UCSD-AML1 (cell line): ENCODE measurements around the gene SYTL3.

Experiments used
- DNase-seq: peaks from one replicate; lab custom pipeline; 2025; ENCODE audit not compliant: unreplicated experiment; lab: John Stamatoyannopoulos, UW

SYTL3 gene

DNA sequence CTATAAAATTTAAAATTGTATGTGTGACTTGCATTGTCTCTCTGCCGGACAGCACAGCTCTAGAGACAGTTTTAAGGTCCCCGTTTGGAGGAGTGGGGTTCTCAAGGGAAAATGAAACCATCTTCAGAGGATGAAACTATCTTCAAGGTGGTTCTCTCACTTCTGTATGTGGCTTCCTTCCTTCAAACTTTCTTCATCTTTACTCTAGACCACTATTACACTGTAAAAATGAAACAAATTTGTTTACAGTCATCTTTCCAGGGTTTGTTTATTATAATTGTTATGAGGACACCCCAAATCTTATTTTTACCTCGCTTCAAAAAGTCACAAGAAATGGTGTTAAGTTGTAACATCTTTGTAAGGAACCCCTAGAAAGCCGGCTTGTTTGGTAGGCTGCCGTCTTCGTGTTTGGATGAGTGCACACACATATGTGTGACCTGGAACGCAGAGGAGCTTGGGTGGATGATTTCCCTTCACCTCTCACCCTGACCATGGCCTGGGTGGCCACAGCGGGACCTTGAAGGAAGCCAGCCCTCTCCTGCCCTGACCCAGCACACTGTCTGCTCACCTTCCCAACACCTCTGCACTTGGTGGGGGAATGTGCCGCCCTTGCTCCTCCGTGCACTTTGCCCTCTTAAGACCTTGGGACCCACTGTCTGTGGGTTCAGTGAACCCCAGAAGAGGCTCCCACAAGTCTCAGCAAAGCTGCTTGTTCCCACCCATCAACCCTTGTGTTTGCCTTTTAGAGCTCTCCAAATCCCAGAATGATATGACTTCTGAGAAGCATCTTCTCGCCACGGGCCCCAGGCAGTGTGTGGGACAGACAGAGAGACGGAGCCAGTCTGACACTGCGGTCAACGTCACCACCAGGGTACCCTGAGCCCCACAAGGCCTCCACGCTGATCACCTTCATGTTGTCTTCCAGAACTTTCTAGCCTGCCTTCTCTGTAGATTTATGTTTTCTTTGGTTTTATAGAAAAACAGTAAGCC is 67.8 kb downstream of the SYTL3 start:
- no peak for DNase-seq

DNA sequence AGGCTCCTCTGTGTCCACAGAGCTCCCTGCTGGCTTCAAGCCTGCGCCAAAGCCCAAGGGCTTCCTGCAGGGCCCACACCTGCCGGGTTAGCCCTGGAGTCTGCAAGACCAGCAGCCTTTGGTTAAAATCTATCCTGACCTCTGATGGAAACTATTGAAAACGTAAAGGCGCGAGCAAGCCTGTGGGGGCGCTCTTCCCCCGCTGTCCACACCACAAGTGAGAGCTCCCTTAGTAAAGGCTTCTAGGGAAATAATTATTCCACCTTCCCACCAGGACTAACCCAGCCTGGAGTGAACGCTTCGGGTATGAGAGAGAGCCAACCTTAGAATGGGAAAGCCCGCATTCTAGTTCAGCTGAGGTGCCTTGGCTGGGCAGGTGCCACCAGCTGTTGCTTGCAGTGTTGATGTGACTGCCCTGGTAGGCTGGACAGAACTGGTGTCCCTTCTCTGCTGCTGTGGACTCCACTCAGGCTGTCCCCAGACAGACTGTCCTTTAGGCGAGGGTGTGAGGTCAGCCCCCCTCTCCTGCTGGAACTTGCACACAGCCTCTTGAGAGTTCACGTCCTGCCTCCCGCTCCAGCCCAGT is 68.7 kb downstream of the SYTL3 start:
- DNase-seq: peak; percentile 39

DNA sequence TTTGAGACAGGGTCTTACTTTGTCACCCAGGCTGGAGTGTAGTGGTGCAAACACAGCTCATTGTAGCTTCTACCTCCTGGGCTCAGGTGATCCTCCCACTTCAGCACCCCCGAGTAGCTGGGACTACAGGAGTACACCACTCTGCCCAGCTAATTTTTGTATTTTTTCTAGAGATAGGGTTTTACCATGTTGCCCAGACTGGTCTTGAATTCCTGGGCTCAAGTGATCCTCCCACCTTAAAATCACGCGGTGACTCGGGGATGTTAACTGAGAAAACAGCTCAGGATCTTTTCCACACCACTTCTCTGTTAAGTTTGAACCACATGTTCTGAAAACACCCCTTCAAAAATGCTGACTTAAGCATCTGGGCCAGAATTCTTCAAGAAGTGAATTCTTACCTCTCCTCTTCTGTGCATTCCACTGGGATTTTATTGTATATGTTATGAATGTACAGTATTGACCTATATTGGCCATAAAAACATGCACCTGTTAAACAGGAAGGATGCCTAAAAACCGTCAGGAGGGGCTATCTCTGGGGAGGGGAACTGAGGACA is 72.4 kb downstream of the SYTL3 start:
- DNase-seq: no peak

DNA sequence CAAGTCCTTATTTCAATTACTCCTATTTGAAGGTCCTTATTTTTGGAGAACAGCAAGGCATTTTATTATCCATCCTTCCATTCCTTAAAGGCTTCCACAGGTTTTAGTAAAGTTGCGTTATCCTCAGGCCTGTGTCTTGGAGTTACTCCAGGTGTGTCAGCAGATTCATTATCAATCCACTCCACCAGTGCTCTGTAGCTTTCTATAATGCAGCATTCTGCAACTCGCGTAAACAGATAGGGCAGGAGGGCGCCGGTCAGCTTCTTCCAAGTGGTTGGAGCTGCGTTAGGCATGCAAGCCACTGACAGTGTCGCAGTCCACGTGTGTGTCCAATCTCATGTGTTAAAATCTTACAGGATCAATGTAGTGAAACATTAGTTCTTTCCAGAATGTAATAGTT is 75.8 kb downstream of the SYTL3 start:
- DNase-seq: no peak

DNA sequence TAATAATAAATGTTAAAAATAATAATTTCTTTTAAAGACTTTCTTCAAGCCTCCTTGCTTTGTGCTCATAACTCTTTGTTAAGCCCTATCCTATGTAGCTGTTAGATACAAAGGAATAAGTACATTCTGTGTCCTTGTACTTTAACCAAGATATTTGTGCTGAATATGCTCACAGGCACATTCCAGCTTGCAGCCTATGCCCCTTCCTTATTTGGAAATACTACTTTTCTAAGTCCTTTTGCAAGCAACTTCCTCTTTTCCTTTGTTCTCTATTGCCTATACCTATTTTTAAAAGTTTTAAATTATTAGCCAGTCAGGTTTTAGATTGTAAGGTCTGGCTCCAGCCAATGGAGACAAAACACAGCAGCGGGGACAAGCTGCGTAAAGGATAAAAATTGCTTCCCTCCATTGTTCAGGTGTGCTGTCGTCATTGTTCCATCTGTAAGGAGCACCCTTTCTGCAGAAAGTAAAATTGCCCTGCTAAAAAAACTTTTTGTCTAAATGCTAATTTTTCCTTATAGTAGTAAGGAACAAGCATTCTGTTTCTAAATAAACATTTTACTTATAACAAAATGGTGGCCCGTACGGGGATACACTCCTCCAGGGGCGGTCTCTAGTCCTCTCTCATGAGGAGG is 80.2 kb downstream of the SYTL3 start:
- DNase-seq: no peak

DNA sequence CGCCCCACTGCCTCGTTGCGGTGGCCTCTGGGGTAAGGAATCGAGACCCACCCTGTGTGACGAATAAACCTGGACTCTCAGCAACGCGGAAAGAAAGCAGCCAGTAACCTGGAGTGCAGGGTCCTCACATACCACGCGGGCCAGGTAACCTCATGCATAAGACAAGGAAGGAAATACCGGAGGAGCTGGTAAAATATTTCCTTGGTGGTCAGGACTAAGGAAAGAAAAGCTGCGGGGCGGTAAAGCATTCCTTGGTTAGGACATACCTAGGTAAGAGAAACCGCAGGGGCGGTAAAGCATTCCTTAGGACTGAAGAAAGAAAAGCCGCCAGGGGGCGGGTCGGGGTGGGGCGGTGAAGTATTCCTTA is 80.7 kb downstream of the SYTL3 start:
- no peak for DNase-seq

DNA sequence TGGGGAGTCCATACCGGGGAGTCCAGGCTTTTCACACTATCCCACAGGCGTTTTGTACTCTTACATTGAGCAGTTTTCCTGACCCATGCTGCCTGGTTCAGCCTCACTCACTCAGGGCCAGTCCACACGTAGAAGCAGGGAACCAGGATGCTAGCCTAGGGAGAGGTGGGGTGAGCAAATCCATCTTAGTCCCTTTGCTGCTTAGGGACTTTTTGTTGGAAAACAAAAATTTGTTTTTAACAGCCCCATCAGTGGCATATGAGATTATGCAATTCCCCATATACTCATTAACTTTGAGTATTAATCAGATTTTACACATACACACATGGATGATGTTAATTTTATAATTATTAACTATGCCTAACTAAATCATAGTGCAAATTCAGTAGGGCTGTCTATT is 85.2 kb downstream of the SYTL3 start:
- no peak for DNase-seq

DNA sequence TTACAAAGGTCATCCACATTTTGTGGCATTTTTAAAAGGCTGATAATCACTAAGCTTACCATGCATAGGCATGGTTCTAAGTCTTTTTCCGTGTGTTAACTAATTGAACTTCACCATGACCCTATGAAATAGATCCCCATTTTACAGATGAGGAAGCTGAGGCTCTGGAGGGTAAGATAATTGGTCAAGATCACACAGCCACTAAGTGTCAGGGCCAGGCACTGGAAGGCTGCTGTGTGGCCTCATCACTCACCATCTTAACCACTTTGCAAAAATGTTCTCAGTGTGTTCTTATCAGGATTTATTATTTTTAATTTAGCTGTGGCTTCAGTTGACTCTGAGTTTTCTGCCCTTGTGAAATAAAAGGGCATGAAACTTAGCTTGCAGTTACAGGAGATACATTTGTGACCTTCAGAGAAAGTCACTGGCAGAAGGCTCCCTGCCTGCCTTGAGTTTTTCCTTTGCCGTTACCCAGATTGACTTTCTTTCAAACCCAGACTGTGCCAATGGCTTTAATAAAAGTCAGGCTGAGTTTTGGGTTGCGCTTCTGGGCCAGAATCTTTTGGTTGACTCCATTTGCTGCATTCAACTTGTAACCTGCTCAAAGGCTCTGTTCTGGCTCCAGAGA is 87.3 kb downstream of the SYTL3 start:
- no peak for DNase-seq

DNA sequence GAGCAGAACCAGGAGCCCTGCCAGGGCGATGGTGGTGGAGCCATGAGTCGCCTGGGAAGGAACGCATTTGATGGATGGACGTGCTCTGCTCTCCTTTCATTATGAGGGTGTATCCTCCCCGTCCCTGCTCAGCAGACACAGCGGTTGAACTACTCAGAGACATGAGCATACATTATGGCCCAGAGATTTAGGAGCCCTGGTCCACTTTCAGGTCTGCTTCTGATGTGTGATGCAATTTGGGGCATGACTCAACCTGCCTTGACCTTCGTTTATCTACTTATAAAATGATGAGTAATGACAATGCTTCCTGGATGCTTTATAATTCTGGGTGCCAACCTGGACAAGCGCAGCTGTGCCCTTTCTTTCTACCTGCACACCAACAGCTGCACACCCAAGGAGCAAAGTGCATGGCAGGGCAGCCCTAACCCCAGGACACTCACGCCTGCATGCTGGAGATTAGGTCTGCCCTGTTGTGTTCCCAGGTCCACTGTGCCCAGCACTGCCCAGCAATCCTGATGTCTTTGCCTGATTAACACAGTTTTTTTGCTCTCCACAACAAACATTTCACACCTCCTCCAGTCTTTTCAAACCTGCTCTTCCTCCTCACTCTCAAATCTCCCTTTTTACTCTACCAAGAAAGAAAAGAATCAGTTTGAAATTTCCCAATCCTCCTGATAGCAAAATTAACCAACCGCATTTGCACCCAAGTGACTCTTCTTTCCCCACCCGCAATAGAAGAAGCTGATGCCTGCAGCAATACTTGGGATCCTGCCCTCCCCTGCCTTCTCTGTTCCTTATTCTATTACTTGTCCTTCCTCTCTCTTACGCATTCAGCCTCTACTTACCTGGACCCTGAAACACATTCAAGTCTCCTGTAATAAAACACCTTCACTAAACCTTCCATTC is 88.1 kb downstream of the SYTL3 start:
- DNase-seq: no peak

DNA sequence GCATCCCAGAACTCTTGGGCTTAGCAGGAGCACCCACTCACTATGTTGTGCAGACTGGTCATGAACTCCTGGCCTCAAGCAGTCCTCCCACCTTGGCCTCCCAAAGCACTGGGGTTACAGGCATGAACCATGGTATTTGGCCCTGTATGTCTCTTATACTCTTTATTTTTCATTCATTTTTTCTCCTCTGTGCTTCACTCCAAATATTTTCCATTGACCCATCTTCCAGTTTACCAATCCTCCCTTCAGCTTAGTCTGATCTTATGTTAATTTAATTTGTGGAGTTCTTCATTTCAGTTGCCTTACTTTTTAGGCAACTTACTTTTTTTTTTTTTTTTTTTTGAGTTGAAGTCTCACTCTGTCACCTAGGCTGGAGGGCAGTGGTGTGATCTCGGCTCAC is 89.8 kb downstream of the SYTL3 start:
- DNase-seq: no peak

DNA sequence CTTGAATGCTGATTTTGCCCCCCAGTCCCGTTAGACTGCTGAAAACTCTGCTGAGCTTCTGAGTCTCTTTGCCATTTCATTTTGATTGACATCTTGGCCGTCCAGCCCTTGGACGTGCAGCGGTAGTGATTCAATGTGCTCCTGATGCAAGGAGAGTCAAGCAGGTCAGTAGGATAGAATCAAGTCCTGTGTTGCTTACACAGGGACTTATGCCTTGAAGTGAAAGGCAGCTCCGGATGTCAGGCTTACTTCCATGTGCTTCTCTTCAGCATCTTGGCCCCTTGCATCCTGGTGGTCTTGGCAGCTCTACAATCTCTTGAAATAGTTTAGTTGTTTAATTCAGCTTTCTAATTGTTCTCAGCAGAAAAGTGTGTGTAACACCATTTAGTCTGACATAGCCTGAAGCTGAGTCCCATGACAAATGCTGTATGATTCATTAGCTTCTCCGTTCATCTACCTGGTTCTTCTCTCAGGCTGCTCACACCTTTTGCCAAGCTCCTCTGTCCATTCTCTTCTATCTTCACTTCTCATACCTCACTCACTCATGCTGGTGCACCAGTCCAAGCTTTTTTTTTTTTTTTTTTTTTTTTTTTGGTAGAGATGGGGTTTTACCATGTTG is 93.3 kb downstream of the SYTL3 start:
- no peak for DNase-seq

DNA sequence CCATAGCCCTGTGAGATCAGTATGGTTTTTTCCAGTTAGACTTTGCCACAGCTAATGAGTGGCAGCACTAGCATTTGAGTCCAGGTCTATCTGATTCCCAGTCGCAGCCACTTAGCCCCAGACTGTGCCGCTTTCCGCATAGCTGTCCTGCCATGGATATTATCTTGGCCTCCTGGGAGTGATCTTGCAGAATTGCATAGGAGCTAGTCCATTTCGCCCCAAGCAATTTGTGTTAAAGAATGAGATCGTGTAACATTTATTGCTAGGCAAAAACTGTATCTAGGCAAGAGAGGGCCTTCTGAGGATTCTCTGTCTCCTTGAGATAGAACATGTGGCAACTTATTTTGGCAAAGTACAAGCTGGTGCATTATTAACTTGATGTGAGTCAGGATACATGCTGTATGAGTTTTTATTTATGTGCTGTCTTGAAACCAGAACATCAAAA is 95.2 kb downstream of the SYTL3 start:
- DNase-seq: no peak

DNA sequence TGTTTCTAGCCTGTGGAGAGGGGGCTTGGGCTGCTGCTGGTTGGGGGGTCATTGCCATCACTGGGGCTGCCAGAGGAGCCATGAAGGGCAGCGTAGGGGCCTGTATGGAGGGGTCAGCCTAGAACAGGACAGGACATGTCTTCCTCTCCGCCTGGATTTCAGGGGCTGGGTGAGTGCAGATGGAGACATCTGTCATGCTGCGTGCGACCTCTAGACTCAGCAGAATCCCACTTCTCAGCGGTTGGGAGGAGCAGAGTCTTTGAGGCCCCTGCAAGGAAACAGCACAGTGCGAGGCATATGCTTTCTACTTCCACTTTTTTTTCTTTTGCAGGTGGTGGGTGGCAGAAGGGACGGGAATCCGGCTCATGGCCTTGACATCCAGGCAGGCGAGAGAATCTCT is 101.4 kb downstream of the SYTL3 start:
- DNase-seq: no peak

DNA sequence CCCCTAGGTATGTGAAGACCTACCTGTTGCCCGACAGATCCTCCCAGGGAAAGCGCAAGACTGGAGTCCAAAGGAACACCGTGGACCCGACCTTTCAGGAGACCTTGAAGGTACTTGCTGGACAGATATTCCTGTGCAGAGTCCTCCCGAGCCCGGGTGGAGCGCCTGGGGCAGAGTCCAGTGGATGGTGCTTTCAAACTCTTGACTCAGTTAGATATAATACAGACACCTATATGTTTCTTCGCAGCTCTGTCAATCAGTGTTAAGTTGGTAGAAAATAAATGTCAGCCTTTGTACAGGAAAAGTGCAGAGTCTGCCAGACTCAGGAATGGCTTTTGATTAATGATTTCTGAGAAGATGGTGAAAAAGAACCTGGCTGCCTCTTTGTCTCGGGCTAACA is 102.1 kb downstream of the SYTL3 start:
- DNase-seq: no peak

DNA sequence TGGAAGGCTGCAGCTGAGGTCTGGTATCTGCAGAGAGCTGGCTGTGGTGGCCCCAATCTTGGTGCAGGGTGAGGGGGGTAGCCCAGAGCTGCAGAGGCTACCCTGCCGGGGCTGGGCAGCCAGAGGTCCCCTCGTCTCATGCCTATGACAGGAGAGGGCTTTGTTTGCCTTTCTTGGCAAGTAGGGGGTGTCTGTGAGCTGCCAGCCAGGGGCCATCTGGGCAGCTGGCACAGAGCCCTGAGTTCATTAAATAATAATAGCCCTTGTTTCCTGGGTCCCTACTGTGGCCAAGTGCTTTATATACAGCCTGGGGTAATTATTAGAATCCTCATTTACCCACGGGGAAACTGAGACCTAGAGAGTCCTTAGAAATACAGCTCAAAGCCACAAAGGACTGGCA is 102.8 kb downstream of the SYTL3 start:
- DNase-seq: no peak

DNA sequence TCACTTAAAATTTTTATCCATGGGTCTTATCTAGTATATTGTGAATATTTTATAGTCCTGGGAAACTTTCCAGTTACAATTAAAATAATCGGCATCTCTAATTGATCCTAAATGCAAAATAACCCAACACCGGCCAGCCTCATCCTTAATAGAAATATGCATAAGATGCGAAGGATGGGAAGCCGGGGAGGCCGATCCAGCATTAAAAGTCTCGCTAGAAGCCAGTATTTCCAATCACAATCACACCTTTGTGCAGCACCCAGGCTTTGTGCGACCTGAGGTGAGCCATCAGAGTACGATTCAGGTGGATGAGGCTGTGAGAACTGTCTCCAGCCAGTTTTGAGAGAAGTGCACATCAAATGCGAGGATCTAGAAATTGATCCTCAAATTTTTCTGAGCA is 104.0 kb downstream of the SYTL3 start:
- no peak for DNase-seq

DNA sequence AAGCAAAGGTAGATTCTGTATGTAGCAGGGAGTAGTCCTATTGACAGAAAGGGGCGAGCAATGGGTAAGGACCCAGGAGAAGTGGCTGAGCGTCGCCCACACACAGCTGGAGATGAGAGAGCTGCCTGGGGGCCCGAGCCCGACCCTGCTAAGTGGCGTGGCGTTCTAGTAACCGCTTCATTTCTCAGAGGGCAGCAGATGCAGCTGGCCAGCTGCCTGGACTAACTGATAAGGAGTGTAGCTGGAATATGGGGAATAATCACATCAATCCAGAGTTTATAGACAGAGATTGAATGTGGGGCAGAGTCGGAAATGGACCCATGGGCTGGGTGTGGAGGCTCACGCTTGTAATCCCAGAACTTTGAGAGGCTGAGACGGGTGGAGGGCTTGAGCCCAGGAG is 104.9 kb downstream of the SYTL3 start:
- DNase-seq: no peak

DNA sequence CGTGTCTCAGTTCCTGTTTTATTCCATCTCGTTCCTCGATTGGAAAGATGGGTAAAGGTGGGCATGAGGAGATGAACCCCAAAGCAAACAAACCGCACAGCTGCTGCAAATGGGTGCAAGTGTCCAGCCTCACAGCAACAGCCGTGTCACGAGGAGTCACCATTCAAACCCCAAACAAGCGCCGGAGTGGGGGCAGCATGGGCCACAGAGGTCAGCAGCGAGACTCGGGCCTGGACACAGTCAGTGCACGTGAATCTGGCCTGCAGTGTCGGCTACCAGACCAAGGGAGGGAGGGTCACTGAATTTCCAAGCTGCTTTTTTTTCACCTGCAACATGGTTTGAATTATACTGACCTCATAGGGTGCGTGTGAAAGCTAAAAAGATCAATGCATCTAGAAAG is 105.8 kb downstream of the SYTL3 start:
- no peak for DNase-seq

DNA sequence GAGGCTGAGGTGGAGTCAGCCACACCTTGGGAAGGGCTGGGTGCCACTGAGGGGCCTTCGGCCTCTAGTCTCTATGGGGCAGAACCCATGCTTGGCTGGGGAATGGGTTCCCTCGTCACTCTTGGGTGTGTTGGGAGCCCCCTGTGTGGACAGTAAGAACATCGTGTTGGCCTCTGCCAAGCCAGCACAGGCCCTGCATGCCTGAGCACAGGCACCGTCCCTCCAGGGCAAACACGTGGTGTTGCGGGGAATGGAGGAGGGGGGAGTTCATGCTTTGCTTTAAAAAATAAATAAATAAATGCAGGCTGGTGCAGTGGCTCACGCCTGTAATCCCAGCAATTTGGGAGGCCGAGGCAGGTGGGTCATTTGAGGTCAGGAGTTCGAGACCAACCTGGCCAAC is 106.3 kb downstream of the SYTL3 start:
- no peak for DNase-seq
